ENCODE measurements around the gene ATAD2B. TPM values are rescaled to one million over a fixed set of nuclear protein-coding genes. Genes with fewer than 3 reads are reported as not detected.

Gene ATAD2B
- total RNA-seq, 1 experiment from 2014 or later = 8.6 TPM

DNA sequence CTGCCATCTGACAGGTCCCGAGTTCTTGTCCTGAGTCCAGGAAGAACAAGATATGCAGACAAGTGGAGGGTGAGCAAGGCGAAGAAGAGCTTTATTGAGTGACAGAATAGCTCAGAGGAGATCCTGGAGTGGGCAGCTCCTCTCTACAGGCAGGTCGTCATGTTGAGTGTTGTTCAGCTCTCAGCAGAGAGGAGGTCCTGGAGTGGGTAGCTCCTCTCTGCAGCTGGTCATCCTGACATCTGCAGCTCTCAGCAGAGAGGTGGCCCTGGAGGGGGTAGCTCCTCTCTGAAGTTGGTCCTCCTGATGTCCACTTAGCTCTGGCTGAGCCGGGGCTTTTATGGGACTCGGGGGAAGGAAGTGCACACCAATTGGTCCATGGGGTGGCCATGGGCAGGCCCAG, 90.4 kb downstream of the ATAD2B start:
- no peaks in the 10 kb centered on the region for H3K27me3 ChIP-seq (ENCODE audit: low read length)
- no peaks in the 10 kb centered on the region for H4K20me1 ChIP-seq (ENCODE audit: low read length)
- H2AFZ ChIP-seq (ENCODE audit: low read length) = no peak overlapping the region
- intact Hi-C loops (cut with micrococcal nuclease) = no loop called here
- no peaks in the 10 kb centered on the region for H3K79me2 ChIP-seq (ENCODE audit: low read length)
- no peaks in the 10 kb centered on the region for H3F3A ChIP-seq (ENCODE audit: low read length, unreplicated experiment)
- TF ChIP-seq, protein P1, sequence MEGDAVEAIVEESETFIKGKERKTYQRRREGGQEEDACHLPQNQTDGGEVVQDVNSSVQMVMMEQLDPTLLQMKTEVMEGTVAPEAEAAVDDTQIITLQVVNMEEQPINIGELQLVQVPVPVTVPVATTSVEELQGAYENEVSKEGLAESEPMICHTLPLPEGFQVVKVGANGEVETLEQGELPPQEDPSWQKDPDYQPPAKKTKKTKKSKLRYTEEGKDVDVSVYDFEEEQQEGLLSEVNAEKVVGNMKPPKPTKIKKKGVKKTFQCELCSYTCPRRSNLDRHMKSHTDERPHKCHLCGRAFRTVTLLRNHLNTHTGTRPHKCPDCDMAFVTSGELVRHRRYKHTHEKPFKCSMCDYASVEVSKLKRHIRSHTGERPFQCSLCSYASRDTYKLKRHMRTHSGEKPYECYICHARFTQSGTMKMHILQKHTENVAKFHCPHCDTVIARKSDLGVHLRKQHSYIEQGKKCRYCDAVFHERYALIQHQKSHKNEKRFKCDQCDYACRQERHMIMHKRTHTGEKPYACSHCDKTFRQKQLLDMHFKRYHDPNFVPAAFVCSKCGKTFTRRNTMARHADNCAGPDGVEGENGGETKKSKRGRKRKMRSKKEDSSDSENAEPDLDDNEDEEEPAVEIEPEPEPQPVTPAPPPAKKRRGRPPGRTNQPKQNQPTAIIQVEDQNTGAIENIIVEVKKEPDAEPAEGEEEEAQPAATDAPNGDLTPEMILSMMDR (conservative IDR thresholded peaks at IDR 0.05; ENCODE audit: low read depth, low read length) = no peak
- TF ChIP-seq EZH2 (IDR thresholded peaks at IDR 0.05; ENCODE audit: low read length, unreplicated experiment) (no peak), EZH2phosphoT487 (IDR thresholded peaks at IDR 0.05; ENCODE audit: borderline replicate concordance, low read length) (no peak)
- H3K9me3 ChIP-seq (ENCODE audit: low read length) = no peaks in the 10 kb centered on the region
- H3K4me1 ChIP-seq (ENCODE audit: insufficient read depth, low read length) = no peaks in the 10 kb centered on the region
- DNase-seq = no peak
- no peak overlapping the region for H3K27ac ChIP-seq (ENCODE audit: low read length)
- POLR2A ChIA-PET (ENCODE audit: unreplicated experiment) = no interaction called here
- CTCF ChIA-PET = no interaction called here
- ATAC-seq = no peak
- no peak overlapping the region for H3K4me2 ChIP-seq (ENCODE audit: low read length)
- H3K9me2 ChIP-seq (replicated peaks; ENCODE audit: low read length) = no peaks in the 10 kb centered on the region
- no peak overlapping the region for H3K4me3 ChIP-seq (ENCODE audit: low read length)
- BruUV-seq (replicated peaks) = no TSS peak
- no peaks in the 10 kb centered on the region for H3K36me3 ChIP-seq (ENCODE audit: low read depth, low read length)
- H3K9ac ChIP-seq (ENCODE audit: low read length) = no peak overlapping the region

DNA sequence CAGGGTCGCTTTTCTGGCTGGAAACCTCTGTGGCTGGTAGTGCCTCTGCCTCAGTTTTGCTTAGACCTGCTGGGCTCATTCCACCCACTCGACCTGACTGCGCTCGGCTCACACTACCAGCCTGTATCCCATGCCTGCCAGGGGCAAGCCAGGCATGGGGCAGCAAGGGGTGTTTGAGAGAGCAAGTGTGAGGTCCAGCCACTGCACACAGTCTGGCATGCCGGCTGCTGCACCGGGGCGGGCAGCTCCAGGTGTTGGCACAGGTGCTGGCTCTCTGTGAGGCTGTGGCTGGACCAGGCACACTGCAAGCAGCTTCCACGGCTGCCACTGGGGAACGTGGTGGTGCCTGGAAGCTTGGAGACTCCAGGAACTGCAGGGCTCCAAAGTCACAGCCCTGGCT, 90.9 kb downstream of the ATAD2B start:
- H3K79me2 ChIP-seq (ENCODE audit: low read length) = no peaks in the 10 kb centered on the region
- H2AFZ ChIP-seq (ENCODE audit: low read length) = no peak overlapping the region
- ATAC-seq = no peak
- no peaks in the 10 kb centered on the region for H3K4me1 ChIP-seq (ENCODE audit: insufficient read depth, low read length)
- CTCF ChIA-PET = no interaction called here
- no peaks in the 10 kb centered on the region for H3K9me2 ChIP-seq (replicated peaks; ENCODE audit: low read length)
- H3F3A ChIP-seq (ENCODE audit: low read length, unreplicated experiment) = no peaks in the 10 kb centered on the region
- intact Hi-C loops (cut with micrococcal nuclease) = no loop called here
- no peaks in the 10 kb centered on the region for H4K20me1 ChIP-seq (ENCODE audit: low read length)
- no peak overlapping the region for H3K4me3 ChIP-seq (ENCODE audit: low read length)
- no peak overlapping the region for H3K27ac ChIP-seq (ENCODE audit: low read length)
- TF ChIP-seq, protein P1 (conservative IDR thresholded peaks at IDR 0.05; ENCODE audit: low read depth, low read length) = no peak
- TF ChIP-seq EZH2phosphoT487 (IDR thresholded peaks at IDR 0.05; ENCODE audit: borderline replicate concordance, low read length) = no peak
- no peak overlapping the region for H3K9ac ChIP-seq (ENCODE audit: low read length)
- no peak overlapping the region for H3K4me2 ChIP-seq (ENCODE audit: low read length)
- no peak for DNase-seq
- H3K27me3 ChIP-seq (ENCODE audit: low read length) = no peaks in the 10 kb centered on the region
- BruUV-seq (replicated peaks) = no TSS peak
- H3K9me3 ChIP-seq (ENCODE audit: low read length) = no peaks in the 10 kb centered on the region
- H3K36me3 ChIP-seq (ENCODE audit: low read depth, low read length) = no peaks in the 10 kb centered on the region
- POLR2A ChIA-PET (ENCODE audit: unreplicated experiment) = no interaction called here

DNA sequence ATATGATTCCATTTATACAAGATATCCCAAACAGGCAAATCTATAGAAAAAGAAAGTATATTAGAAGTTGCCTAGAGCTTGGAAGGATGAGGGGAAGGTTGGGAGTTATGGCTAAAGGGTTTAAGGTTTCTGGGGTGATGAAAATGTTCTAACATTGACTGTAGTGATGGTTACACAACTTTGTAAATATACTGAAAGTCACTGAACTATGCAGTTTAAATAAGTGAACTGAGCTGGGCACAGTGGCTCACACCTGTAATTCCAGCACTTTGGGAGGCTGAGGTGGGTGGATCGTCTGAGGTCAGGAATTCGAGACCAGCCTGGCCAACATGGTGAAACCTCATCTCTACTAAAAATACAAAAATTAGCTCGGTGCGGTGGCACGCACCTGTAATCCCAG, 91.5 kb downstream of the ATAD2B start:
- Histone ChIP-seq H3K9ac (ENCODE audit: low read length) (no peak overlapping the region), H3K4me3 (ENCODE audit: low read length) (no peak overlapping the region), H3F3A (ENCODE audit: low read length, unreplicated experiment) (no peaks in the 10 kb centered on the region), H3K27me3 (ENCODE audit: low read length) (no peaks in the 10 kb centered on the region), H3K9me2 (replicated peaks; ENCODE audit: low read length) (no peaks in the 10 kb centered on the region), H3K27ac (ENCODE audit: low read length) (no peak overlapping the region), H3K79me2 (ENCODE audit: low read length) (no peaks in the 10 kb centered on the region), H3K4me2 (ENCODE audit: low read length) (no peak overlapping the region), H3K4me1 (ENCODE audit: insufficient read depth, low read length) (no peaks in the 10 kb centered on the region), H4K20me1 (ENCODE audit: low read length) (no peaks in the 10 kb centered on the region), H3K9me3 (ENCODE audit: low read length) (no peaks in the 10 kb centered on the region), H3K36me3 (ENCODE audit: low read depth, low read length) (no peaks in the 10 kb centered on the region), H2AFZ (ENCODE audit: low read length) (no peak overlapping the region)
- DNase-seq = no peak
- intact Hi-C loops (cut with micrococcal nuclease) = no loop called here
- ChIA-PET CTCF (no interaction called here), POLR2A (ENCODE audit: unreplicated experiment) (interaction anchor here (0.6 kb wide), 1 partner anchor 95 kb away, joined by 4 read pairs; no protein-coding TSS in a partner anchor)
- ATAC-seq = no peak
- TF ChIP-seq, protein P1 (conservative IDR thresholded peaks at IDR 0.05; ENCODE audit: low read depth, low read length) = no peak
- TF ChIP-seq EZH2 (IDR thresholded peaks at IDR 0.05; ENCODE audit: low read length, unreplicated experiment) = no peak
- TF ChIP-seq EZH2phosphoT487 (IDR thresholded peaks at IDR 0.05; ENCODE audit: borderline replicate concordance, low read length) = no peak
- no TSS peak for BruUV-seq (replicated peaks)

Data from PC-3 (cell line).